ENCODE results near the gene CNNM3.

CNNM3 gene

DNA sequence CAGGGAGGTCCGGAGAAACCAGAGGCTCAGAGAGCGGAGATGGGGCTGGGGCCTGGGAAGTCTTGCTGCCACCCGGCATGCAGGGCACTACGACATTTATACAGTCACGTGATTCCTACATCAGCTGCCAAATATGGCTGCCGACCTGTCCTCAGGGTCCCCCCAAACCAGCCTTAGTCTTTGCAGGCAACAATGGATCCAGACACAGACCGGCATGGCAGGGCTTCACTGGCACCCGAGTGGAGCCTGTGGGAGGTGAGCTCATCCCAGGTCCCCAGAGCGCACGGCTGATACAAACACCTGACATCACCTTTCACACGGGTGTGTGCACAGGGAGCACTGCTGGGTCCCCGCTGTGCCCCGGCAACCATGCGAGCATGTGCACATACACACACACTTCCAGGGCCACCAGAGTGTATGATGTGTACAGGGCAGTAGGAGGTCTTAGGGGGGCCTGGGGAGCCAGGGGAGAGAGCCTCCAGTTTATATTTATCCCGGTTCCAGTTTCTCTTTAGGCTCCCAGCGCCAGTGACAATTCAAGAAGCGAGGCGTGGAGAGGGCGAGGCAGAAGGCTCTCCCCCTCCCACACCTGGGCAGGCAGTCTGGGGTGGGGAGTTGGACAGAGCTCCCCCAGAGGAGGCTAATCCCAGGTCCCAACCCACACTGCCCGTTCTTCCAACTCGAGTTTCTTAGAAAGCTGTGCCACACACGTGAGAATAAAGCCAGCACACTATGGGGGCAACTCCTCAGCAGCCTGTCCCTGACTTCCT is 51.1 kb downstream of the CNNM3 start:
- ATAC-seq (no peak), DNase-seq (no peak)
- Mint-ChIP-seq H3K27me3 (peaks cover 6% of the 10 kb centered on the region), H3K9me3 (no peaks in the 10 kb centered on the region), H3K4me1 (peaks cover 26% of the 10 kb centered on the region), H3K36me3 (ENCODE audit: low read depth) (peaks cover under 1% of the 10 kb centered on the region), H3K27ac (no peak overlapping the region), H3K4me3 (peak overlapping the region; percentile 82)

DNA sequence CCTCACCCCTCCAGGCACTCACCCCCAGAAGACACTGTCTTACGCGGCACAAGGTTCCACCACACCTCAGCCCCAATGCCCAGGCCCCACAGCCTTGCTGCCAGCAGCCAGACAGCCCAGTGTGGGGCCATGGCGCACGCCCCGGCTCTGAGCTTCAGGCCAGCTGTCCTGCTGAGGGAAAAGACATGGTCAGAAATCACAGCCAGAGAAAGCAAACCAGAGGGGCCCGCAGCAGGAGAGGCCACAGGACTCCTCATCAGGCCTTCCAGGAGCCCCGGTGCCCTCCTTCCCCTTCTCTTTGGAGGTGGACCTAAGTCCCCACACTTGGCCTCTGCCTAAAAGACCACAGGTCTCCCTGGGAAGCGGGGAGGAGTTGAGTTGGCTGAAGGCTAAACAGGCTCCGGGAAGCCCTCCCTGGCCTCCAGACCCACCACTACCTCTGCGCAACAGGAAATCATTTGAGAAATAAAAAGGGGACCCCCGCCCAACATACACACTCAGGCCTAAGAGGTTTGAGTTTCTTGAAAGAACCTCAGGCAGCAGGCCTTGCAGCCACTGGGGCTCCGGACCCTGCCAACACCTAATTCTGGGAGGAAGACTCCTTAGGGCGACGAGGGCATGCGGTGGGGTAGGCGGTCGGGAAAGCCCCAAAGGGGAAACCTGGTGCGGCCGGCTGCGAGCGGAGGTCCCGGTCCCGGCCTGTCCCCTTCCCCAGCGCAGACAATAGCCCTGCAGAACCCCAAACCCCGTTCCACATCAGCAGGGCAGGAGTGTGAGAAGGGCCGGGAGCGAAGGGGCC is 51.9 kb downstream of the CNNM3 start:
- H3K4me3 Mint-ChIP-seq, result peak overlapping the region; percentile 82
- H3K27me3 Mint-ChIP-seq, result peaks cover 6% of the 10 kb centered on the region
- no peaks in the 10 kb centered on the region for H3K9me3 Mint-ChIP-seq
- peak overlapping the region; percentile 77 for H3K27ac Mint-ChIP-seq
- ATAC-seq (peak; percentile 5), DNase-seq (peak; percentile 61)
- H3K36me3 Mint-ChIP-seq (ENCODE audit: low read depth), result no peaks in the 10 kb centered on the region
- peaks cover 33% of the 10 kb centered on the region for H3K4me1 Mint-ChIP-seq

DNA sequence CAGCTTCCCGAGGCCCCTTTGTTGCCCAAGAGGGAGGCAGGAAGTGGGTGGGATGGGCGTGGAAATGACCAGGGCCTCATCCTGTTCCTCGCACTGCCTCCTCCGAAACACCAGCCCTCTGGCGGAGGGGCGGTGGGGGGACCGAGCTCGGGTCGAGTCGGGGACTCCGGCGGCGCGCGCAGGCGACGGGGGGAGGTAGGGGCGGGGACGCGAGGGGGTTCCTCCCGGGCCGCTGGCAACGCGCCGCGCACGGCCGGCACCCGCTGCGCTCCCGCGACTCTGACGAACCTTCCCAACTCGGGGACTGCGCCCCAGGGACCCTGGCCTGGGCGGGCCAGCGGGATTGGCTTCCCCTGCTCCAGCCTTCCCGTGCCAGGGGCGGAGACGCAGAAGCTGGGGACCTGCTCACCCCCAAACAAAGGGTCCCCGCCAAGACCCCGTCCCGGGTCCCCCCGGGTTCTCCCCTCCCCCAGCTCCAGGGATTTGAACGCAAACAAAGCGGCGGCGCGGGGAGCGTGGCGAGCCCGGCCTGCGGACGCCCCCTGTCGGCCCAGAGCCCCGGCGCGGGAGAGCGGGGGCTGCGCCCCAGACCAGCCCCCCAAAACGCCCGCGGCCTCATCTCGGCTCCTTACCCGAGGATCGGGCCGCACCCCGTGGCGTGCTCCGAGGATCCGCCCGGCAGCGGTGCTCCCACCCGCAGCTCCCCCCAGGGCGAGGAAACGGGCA is 52.6 kb downstream of the CNNM3 start:
- H3K27ac Mint-ChIP-seq, result peak overlapping the region; percentile 77
- peak overlapping the region; percentile 82 for H3K4me3 Mint-ChIP-seq
- H3K9me3 Mint-ChIP-seq, result no peaks in the 10 kb centered on the region
- H3K4me1 Mint-ChIP-seq, result peaks cover 40% of the 10 kb centered on the region
- ATAC-seq, result peak; percentile 57
- H3K27me3 Mint-ChIP-seq, result peaks cover 6% of the 10 kb centered on the region
- H3K36me3 Mint-ChIP-seq (ENCODE audit: low read depth), result no peaks in the 10 kb centered on the region
- DNase-seq, result peak; percentile 72

DNA sequence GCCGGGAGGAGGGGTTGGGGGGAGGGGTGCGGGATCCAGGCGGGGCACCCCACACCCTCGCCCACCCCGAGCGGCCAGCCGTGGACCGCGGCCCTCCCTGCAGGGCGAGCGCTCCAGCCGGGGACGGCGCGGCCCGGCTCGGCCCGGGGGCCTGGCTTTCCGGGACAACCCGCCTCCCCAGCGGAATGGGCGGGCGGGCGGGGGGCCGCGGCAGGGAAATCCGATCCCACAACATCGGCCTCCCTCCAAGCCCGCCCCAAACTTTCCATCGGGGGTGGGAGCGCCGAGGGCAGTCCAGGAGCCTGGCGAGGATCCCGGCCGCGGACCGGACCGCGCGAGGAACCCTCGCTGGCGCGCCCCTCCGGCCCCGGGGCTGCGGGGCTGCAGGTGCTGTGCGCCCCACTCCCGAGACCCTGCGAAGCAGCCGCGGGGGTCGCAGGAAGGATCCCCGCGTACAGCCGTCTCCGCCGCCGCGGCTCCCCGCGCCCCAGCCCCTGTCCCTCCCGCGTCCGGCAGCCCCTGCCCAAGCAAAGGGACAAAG is 53.3 kb downstream of the CNNM3 start:
- no peaks in the 10 kb centered on the region for H3K36me3 Mint-ChIP-seq (ENCODE audit: low read depth)
- H3K27me3 Mint-ChIP-seq, result peaks cover 6% of the 10 kb centered on the region
- H3K4me3 Mint-ChIP-seq, result peak overlapping the region; percentile 82
- DNase-seq (no peak), ATAC-seq (no peak)
- H3K9me3 Mint-ChIP-seq, result no peaks in the 10 kb centered on the region
- no peak overlapping the region for H3K27ac Mint-ChIP-seq
- peaks cover 46% of the 10 kb centered on the region for H3K4me1 Mint-ChIP-seq

- H3K4me1 Mint-ChIP-seq, result peaks cover 53% of the 10 kb centered on the region
- H3K27me3 Mint-ChIP-seq, result peaks cover 6% of the 10 kb centered on the region
- DNase-seq (peak; percentile 53), ATAC-seq (no peak)
- peak within 1 kb of the TSS; percentile 82 for H3K4me3 Mint-ChIP-seq
- no peaks in the 10 kb centered on the region for H3K9me3 Mint-ChIP-seq
- peak within 1 kb of the TSS; percentile 63 for H3K27ac Mint-ChIP-seq
- H3K36me3 Mint-ChIP-seq (ENCODE audit: low read depth), result no peaks in the 10 kb centered on the region
Observed at GRCh38 chr2:96869822-96870625, 54.0 kb downstream of the CNNM3 start, which contains the start of gene SEMA4C. Gene SEMA4C, minus strand, starts transcription at chr2:96870080. Its CDS starts 2,194 bp downstream, at chr2:96867886.

GRCh38 chr2:96870626-96871255 is 54.7 kb downstream of the CNNM3 start:
- Mint-ChIP-seq H3K27me3 (peaks cover 6% of the 10 kb centered on the region), H3K4me3 (peak overlapping the region; percentile 71), H3K27ac (peak overlapping the region; percentile 63), H3K9me3 (no peaks in the 10 kb centered on the region), H3K4me1 (peaks cover 57% of the 10 kb centered on the region), H3K36me3 (ENCODE audit: low read depth) (no peaks in the 10 kb centered on the region)
- peak; percentile 59 for DNase-seq
- peak; percentile 22 for ATAC-seq

DNA sequence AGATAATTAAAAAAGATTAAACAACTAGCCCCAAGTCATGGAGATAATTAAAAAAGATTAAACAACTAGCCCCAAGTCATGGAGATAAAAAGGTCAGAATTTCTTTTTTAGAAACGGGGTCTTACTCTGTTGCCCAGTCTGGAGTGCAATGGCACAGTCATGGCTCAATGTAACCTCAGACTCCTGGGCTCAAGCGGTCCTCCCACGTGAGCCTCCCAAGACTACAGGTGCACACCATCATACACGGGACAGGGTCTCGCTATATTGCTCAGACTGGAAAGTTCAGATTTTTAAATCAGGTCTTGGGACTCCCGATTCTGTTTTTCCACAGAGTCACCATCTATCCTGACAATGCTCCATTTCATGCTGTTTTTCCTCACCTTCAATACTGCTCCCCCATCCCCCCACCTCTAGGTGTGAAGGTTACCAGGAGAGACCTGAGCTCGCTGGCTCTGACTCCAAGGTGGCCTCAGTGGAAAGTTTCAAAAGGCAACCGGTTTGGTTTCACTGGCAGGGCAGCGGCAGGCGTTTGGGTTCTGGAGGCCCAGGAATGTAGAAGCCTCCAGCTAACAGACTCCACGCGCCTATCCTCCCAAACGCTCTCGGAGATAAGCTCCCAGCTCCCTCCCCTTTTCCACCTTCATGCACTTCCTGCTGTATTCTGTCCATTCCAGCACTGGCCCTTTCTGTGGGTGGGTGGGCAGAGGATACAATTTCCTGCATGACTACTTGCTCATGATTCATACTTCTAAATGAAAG is 56.7 kb downstream of the CNNM3 start:
- ATAC-seq, result no peak
- Mint-ChIP-seq H3K36me3 (ENCODE audit: low read depth) (no peaks in the 10 kb centered on the region), H3K9me3 (no peaks in the 10 kb centered on the region), H3K27ac (no peak overlapping the region), H3K4me1 (peaks cover 53% of the 10 kb centered on the region), H3K4me3 (no peak overlapping the region), H3K27me3 (peaks cover 6% of the 10 kb centered on the region)
- DNase-seq, result no peak

DNA sequence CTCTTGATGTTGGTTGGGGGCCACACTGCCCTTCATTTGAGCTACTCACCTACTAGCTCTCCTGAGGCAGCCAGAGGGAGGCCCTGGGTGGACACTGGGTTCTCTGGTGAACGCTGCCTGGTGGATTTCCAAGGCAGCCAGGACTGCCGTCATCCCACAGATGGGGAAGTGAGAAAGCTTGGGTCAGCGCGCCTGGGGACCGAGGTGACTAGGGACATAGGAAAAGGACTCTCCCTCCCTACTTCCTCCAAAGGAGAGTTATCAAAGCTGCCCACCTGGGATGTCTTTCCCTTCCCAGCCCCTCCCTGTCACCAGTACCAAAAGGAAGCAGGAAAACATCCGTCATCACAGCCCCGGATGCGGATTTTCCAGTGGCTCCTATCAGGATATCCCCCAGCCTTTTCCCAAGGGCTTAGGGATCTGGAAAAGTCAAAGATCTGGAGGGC is 57.6 kb downstream of the CNNM3 start:
- Mint-ChIP-seq H3K4me1 (peaks cover 49% of the 10 kb centered on the region), H3K9me3 (no peaks in the 10 kb centered on the region), H3K27me3 (peaks cover 6% of the 10 kb centered on the region), H3K4me3 (no peak overlapping the region), H3K36me3 (ENCODE audit: low read depth) (no peaks in the 10 kb centered on the region), H3K27ac (no peak overlapping the region)
- ATAC-seq, result no peak
- DNase-seq, result no peak

DNA sequence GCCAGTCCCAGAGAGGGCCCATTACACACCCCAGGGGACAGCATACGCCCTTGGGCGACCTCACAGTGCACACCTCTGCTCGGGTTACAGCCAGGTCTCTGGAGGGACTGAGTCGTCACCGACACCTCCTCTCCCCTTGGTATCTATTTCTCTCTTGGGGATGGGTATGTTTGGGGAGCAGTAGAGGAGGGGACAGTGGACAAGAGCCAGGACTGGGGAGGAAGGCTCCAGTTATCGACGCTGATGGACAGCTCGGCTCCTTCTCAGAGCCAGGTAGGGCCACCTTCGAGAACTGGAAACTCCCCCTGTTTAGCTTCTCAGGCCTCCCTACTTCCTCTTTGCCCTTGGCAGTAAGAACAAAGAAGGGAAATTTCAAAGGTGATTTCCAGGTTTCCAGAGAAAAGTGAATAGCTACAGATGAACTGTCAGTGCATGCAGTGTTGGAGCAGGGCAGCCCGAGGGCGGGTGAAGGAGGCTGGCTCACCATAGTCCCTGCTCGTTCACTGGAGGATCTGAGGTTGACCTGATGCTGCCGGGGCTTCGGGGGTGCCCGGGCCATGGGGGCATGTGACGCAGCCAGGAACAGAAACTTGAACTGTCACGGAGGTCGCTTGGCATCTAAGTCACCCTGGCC is 58.2 kb downstream of the CNNM3 start:
- Mint-ChIP-seq H3K27me3 (peaks cover 6% of the 10 kb centered on the region), H3K36me3 (ENCODE audit: low read depth) (no peaks in the 10 kb centered on the region), H3K4me1 (peaks cover 49% of the 10 kb centered on the region), H3K9me3 (no peaks in the 10 kb centered on the region), H3K27ac (peak overlapping the region; percentile 83), H3K4me3 (no peak overlapping the region)
- peak; percentile 42 for DNase-seq
- peak; percentile 71 for ATAC-seq

DNA sequence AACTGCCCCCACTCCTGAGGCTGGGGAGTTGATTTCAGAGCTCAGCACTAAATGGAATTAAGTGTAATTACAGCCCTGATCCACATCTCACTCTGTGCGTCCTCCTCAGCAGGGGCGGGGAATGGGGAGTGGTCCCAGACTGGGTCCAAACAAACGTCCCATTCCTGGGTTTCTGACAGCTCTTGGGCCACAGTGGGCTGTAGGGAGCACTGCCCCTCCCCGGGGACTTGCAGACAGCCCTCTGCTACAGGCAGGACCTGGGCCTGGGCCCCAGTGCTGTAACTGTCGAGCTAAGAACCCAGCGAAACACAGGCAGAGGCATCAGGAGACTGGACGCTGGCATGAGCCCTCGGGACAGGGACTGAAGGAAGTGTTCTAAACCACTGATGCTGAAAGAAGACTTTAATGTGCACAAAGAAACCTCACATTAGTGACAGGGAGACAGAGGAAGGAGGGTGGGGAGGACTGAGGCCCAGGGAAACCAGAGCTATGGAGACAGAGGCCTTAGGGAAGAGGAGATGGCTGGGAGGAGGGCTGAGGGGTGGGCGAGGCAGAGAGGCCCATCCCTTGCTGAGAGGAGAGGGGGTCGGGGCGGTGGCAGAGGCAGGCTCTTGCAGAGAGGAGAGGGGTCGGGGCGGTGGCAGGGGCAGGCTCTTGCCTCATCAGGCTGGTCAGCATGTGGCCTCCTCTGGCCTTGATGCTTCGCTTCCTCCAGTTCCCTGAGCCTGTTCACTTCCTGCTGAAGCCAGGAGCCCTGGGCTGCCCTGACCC is 59.6 kb downstream of the CNNM3 start:
- Mint-ChIP-seq H3K36me3 (ENCODE audit: low read depth) (no peaks in the 10 kb centered on the region), H3K4me3 (no peak overlapping the region), H3K27me3 (peaks cover 6% of the 10 kb centered on the region), H3K9me3 (no peaks in the 10 kb centered on the region), H3K4me1 (peaks cover 44% of the 10 kb centered on the region), H3K27ac (peak overlapping the region; percentile 61)
- no peak for DNase-seq
- ATAC-seq, result no peak

- Mint-ChIP-seq H3K4me3 (no peak overlapping the region), H3K4me1 (peaks cover 37% of the 10 kb centered on the region), H3K27me3 (no peaks in the 10 kb centered on the region), H3K27ac (no peak overlapping the region), H3K36me3 (ENCODE audit: low read depth) (no peaks in the 10 kb centered on the region), H3K9me3 (no peaks in the 10 kb centered on the region)
- ATAC-seq (no peak), DNase-seq (no peak)
Observed at GRCh38 chr2:96876269-96877041, 60.4 kb downstream of the CNNM3 start.
